Measurements from ENCODE around the gene HES6. TPM values are rescaled to one million over a fixed set of nuclear protein-coding genes. Genes with fewer than 3 reads are reported as not detected.
A peak's percentile ranks its signal among the peaks of the same experiment; 100 is the strongest.

HES6 gene
- total and polyA plus RNA-seq, 2 donors (not counting 1 experiment from before 2014, with no cell fraction given): 0.82 to 4.1 TPM

DNA sequence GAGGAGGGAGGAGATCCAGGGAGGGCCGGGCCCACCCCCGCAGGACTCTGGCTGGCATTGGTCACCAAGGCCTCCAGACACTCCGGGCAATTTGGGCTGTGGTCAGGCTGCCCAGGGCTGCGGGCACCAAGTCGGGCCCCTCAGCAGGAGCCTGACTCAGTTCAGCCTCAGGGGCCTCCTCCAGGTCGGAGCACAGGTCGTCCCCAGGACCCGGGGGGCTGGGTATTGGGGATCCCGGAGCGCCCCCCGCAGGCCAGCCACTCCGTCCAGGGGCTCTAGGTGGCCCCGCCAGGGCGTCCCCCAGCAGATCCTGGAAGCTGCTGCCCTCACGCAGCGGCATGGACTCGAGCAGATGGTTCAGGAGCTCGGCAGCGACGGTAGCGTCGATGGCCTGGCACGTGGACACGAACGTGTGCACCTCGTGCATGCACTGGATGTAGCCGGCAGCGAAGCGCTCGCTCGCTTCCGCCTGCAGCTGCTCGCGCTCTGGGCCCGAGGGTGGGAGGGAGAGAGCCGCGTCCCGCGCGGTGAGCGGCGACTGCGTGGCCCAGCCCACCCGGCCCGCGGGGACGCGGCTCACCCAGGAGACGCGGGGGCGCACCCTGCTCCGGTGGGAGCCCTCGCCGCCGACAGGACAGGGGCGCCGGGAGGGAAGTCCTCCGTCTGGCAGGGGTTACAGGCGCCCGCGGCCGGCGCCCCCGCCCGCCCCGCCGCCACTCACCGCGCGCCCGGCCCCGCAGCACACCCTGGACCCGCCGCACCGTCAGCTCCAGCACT lies 884 bp downstream of the HES6 start:
- Histone ChIP-seq H4K20me1 (ENCODE audit: control insufficient read depth, extremely low read depth, insufficient read depth, low read length) (no peaks in the 10 kb centered on the region), H3K27me3 (ENCODE audit: control insufficient read depth, insufficient read depth, low read length) (peaks cover 28% of the 10 kb centered on the region), H3K36me3 (ENCODE audit: control insufficient read depth, insufficient read depth, low read length) (no peaks in the 10 kb centered on the region), H3K9ac (ENCODE audit: insufficient read depth, low read length) (no peak overlapping the region), H3K9me3 (ENCODE audit: control insufficient read depth, insufficient read depth, low read depth, low read length) (no peaks in the 10 kb centered on the region), H2AFZ (ENCODE audit: low read length) (no peak overlapping the region), H3K4me3 (replicated peaks in 1 of 4; ENCODE audit: control extremely low read depth in 1 of 4, insufficient read depth in 1 of 4, low read depth in 3 of 4, low read length in 4 of 4) (no peak overlapping the region), H3K79me2 (ENCODE audit: control insufficient read depth, insufficient read depth, low read length) (no peaks in the 10 kb centered on the region), H3K27ac (ENCODE audit: insufficient read depth, low read length) (no peak overlapping the region), H3K4me1 (ENCODE audit: control insufficient read depth, extremely low read depth, insufficient read depth, low read length) (peaks cover 2% of the 10 kb centered on the region), H3K4me2 (ENCODE audit: extremely low read depth, insufficient read depth, low read length) (peak overlapping the region; percentile 35)
- peak in 1 of 2 donors; percentile 10 for DNase-seq (ENCODE audit: low read depth in 2 of 2)
- TF ChIP-seq, protein P1, sequence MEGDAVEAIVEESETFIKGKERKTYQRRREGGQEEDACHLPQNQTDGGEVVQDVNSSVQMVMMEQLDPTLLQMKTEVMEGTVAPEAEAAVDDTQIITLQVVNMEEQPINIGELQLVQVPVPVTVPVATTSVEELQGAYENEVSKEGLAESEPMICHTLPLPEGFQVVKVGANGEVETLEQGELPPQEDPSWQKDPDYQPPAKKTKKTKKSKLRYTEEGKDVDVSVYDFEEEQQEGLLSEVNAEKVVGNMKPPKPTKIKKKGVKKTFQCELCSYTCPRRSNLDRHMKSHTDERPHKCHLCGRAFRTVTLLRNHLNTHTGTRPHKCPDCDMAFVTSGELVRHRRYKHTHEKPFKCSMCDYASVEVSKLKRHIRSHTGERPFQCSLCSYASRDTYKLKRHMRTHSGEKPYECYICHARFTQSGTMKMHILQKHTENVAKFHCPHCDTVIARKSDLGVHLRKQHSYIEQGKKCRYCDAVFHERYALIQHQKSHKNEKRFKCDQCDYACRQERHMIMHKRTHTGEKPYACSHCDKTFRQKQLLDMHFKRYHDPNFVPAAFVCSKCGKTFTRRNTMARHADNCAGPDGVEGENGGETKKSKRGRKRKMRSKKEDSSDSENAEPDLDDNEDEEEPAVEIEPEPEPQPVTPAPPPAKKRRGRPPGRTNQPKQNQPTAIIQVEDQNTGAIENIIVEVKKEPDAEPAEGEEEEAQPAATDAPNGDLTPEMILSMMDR (conservative IDR thresholded peaks at IDR 0.05 in 1 of 2, IDR thresholded peaks at IDR 0.05 in 1 of 2; ENCODE audit: low read depth in 1 of 2, low read length in 2 of 2): no peak
- TF ChIP-seq EZH2 (IDR thresholded peaks at IDR 0.05; ENCODE audit: low read length, missing control alignments): peak; percentile 65

DNA sequence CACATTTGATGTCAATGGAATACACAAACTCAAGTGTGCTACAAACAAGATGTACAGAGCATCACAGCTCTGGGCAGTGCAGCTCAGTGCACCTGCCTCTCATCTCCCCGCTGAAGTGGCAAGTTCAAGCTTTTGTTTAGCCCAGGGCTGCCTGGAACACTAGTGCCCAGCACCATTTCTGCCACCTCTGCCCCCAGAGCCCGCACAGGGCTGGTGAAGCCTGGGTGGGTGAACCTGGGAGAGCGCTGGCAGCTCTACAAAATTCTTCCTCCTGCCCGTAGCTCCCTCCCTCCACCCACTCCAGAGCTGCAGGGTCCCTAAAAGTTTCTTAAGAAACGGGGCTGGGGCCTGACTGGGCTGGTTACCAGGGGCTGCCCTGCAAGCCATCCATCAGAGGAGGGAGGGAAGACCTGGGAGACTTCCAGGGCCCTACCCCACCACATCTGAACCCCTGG lies 1.5 kb downstream of the HES6 start:
- Histone ChIP-seq H3K27me3 (ENCODE audit: control insufficient read depth, insufficient read depth, low read length) (peaks cover 31% of the 10 kb centered on the region), H3K36me3 (ENCODE audit: control insufficient read depth, insufficient read depth, low read length) (no peaks in the 10 kb centered on the region), H3K27ac (ENCODE audit: insufficient read depth, low read length) (no peak overlapping the region), H3K4me1 (ENCODE audit: control insufficient read depth, extremely low read depth, insufficient read depth, low read length) (peaks cover 2% of the 10 kb centered on the region), H4K20me1 (ENCODE audit: control insufficient read depth, extremely low read depth, insufficient read depth, low read length) (no peaks in the 10 kb centered on the region), H3K4me3 (replicated peaks in 1 of 4; ENCODE audit: control extremely low read depth in 1 of 4, insufficient read depth in 1 of 4, low read depth in 3 of 4, low read length in 4 of 4) (no peak overlapping the region), H3K9ac (ENCODE audit: insufficient read depth, low read length) (no peak overlapping the region), H3K9me3 (ENCODE audit: control insufficient read depth, insufficient read depth, low read depth, low read length) (no peaks in the 10 kb centered on the region), H3K4me2 (ENCODE audit: extremely low read depth, insufficient read depth, low read length) (no peak overlapping the region), H2AFZ (ENCODE audit: low read length) (no peak overlapping the region), H3K79me2 (ENCODE audit: control insufficient read depth, insufficient read depth, low read length) (no peaks in the 10 kb centered on the region)
- no peak for DNase-seq (ENCODE audit: low read depth in 2 of 2)
- no peak for TF ChIP-seq EZH2 (IDR thresholded peaks at IDR 0.05; ENCODE audit: low read length, missing control alignments)
- TF ChIP-seq, protein P1 (conservative IDR thresholded peaks at IDR 0.05 in 1 of 2, IDR thresholded peaks at IDR 0.05 in 1 of 2; ENCODE audit: low read depth in 1 of 2, low read length in 2 of 2): no peak

DNA sequence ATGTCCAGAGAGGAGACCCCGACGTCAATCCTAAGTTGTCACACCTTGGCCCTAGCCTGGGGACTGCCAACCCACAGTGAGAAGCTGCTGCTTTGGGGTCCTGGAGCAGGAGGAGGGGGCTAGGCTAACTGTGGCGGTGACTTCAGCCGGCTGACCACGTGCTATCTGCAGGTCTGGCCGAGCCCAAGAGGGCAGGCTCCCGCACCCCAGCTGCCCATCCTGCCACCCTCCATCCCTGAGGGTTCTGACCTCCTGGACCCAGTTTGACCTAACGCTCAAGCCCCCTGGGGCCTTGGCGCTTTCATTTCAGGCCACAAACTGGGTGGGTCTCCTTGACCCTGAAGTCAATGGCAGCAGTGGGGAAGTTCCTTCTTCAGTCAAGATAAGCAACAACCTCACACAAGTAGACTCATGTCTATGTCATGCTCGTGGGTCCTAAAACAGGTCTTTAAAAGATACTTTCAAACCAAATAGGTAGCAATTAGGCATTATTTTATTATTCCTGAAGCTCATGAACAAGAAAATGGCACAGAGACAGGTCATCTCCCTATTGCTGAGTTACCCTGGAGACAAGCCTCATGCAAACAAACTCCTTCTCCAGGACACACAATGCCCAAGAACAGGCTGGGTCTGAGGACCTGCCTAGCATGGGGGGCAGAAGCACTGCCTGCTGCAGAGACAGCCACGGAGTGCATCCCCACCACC lies 2.3 kb downstream of the HES6 start:
- TF ChIP-seq EZH2 (IDR thresholded peaks at IDR 0.05; ENCODE audit: low read length, missing control alignments): no peak
- TF ChIP-seq, protein P1 (conservative IDR thresholded peaks at IDR 0.05 in 1 of 2, IDR thresholded peaks at IDR 0.05 in 1 of 2; ENCODE audit: low read depth in 1 of 2, low read length in 2 of 2): no peak
- Histone ChIP-seq H3K9me3 (ENCODE audit: control insufficient read depth, insufficient read depth, low read depth, low read length) (no peaks in the 10 kb centered on the region), H4K20me1 (ENCODE audit: control insufficient read depth, extremely low read depth, insufficient read depth, low read length) (no peaks in the 10 kb centered on the region), H3K36me3 (ENCODE audit: control insufficient read depth, insufficient read depth, low read length) (no peaks in the 10 kb centered on the region), H3K79me2 (ENCODE audit: control insufficient read depth, insufficient read depth, low read length) (no peaks in the 10 kb centered on the region), H3K4me3 (replicated peaks in 1 of 4; ENCODE audit: control extremely low read depth in 1 of 4, insufficient read depth in 1 of 4, low read depth in 3 of 4, low read length in 4 of 4) (no peak overlapping the region), H2AFZ (ENCODE audit: low read length) (no peak overlapping the region), H3K27ac (ENCODE audit: insufficient read depth, low read length) (no peak overlapping the region), H3K9ac (ENCODE audit: insufficient read depth, low read length) (no peak overlapping the region), H3K4me1 (ENCODE audit: control insufficient read depth, extremely low read depth, insufficient read depth, low read length) (no peaks in the 10 kb centered on the region), H3K4me2 (ENCODE audit: extremely low read depth, insufficient read depth, low read length) (no peak overlapping the region), H3K27me3 (ENCODE audit: control insufficient read depth, insufficient read depth, low read length) (peaks cover 32% of the 10 kb centered on the region)
- no peak for DNase-seq (ENCODE audit: low read depth in 2 of 2)

All from fibroblast of lung (primary cell).